HG03354 (cell line): Measurements from ENCODE around the gene PDXK.

Experiments used
- ATAC-seq: cut with Tn5 transposase; IDR thresholded peaks from one replicate; pipeline ENCODE4 v1.9.1; 2021; ENCODE audit warnings: mild to moderate bottlenecking; ENCODE audit not compliant: unreplicated experiment, poor library complexity, severe bottlenecking

Gene PDXK

GRCh38 chr21:43720539-43721166 is 1.7 kb downstream of the PDXK start:
- no peak for ATAC-seq

GRCh38 chr21:43721206-43721605 is 2.3 kb downstream of the PDXK start:
- ATAC-seq: no peak

- no peak for ATAC-seq
These were observed 3.0 kb downstream of the PDXK start for GRCh38 chr21:43721939-43722338.

DNA sequence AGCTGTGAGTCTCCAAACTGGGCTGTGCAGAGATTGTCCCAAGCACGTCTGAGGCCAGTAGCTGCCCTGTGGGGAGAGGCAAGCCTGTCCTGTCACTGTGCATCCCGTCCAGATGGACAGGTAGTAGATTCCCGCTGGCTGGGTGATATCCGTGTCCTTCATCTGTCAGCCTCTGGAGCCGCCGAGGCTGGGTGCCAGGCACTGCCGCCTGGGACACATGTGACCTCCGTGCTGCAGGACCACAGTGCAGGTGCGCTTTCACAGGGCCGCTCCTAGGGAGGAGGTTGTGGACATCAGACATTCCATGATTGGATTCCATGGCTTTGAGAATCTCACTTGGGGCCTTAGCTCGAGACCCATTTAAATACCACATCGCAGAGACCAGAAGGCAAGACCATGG is 4.7 kb downstream of the PDXK start:
- no peak for ATAC-seq

GRCh38 chr21:43726686-43727518 is 8.0 kb downstream of the PDXK start:
- ATAC-seq: no peak

DNA sequence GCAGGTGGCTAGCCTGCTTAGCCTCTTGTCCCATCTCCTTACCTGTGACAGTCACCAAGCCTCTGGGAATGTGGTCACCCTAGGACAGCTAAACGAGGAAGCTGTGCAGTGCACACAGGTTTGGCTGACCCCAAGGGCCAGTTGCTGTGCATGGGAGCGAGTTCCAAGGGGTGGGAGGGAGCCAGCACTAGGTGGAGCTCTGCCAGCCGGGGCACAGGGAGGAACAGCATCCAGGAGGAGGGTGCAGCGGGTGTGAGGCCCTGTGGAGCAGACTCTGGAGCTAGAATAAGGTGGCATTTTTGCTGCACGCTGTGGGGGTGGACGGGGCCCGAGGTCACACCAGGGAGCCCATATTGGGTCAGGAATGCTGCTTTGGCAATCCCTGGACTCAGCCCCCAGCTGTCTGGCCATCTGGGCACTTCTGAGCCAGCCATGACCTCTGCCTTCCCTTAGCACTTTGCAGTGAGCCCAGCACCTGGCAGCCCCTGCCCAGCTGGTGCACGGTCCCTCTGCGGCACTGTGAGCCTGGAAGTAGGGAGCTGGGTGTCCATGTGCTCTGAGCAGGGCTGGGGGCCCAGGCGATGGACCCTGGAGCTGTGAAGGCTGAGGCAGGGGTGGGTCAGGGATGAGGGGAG is 8.7 kb downstream of the PDXK start:
- ATAC-seq: no peak

DNA sequence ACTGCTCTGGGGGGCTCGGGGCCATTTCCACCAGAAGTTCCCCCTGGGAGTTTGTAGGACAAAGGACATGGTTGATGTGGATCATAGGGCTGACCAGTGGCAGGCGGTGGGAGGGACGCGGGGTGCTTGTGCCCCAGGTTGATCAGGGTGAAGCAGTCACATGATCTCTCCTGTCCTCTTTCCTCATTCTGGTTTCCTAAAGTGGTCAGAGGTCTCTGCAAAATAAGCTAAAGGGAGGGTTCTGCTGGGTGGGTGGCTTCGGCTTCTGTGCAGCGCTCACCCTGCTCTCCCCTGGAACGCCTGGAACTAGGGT is 9.2 kb downstream of the PDXK start:
- no peak for ATAC-seq

DNA sequence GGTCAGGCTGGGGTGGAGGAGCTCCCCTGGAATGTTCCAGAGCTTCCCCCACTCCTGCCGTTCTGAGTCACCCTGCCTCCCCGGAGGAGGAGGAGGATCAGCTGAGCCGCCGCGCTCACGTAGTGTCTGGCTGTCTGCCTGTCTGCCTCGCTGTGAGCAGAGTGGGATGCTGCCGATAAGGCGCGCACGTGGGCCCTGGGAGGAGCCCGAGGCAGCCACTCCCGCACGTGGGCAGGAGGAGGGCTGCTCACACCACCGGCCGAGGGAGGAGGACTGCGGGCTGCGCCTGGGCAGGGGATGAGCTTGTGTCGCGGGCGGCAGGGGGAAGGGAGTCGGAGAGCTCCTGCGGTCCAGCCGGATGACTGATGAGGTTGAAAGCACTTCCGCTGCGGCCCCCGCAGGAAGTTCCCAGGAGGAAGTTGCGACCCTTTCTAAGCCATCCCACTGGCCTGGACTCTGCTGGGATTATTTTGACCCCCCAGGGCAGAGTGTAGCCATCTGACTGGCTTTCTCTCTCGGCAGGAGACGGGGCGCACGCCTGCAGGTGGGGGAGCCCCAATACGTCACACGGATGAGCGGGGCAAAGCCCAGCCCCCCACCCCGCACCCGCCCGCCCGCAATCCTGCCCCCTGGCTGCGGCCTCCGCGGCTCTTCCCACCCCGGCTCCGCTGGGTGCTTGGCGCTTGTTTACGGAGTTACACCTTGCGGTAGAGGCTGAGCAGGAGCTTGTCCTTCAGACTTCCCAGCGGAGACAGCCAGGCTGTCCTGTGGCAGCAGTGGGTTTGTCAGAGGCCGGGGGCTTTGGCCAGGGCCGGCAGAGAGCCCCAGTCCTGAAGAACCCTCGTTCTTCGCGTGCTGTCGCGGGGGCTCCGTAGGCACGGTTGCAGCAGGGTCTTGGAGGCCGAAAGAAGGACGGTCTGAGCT is 9.8 kb downstream of the PDXK start:
- peak; percentile 70 for ATAC-seq

DNA sequence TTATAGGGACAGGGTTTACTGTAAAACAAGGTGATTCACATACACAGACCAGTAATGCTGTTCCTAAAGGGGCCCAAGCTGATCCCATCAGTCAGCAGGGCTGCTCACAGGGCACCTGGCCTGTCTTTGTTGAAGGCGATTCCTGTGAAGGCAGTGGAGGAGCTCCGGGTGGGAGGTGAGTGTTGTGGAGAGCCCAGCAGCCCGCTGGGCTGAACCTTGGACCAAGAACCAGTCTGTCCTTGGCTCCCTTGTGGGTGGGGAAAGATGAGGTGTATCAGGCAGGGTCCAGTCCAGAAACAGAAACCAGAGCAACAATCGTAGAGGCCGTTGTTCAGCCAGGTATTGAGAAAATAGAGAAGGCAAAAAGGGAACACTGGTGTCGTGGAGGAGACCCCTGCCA is 12.5 kb downstream of the PDXK start:
- ATAC-seq: no peak

DNA sequence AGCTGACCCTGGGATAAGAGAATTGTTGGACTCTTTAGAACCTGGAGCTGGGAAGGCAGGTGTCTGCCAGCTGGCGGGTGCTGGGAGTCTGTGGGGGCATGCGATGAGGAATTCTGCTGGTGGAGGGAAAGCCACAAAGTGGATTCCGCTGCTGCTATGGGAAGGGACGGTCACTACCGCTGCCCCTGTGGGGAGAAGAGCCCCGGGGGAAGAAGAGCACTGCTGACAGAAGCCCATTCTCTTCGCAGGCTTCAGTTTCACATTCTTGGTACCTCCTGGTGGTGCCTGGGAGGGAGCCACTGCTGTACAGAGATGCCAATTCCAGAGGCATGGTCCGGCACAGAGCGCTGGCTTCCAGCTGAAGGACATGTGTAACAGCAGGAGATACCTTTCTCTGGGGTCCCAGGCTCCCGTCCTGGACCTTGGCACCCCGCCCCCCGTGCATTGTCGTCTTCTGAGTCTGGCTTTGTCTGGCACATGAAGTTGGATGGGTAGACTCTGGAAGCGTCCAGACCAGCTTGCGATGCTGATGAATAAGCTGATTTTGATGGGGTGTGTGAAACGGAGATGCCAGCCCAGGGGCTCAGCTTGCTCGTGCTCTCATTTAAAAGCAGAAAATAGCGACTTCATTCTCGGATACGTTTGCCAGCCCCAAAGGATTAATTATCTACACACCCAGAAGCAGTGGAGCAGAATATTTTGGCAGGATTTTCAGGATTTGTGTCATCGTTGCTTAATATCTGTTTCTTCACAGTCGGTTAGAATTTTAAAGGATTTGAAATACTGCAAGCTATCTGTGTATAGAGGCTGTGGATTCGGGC is 13.2 kb downstream of the PDXK start:
- ATAC-seq: no peak

DNA sequence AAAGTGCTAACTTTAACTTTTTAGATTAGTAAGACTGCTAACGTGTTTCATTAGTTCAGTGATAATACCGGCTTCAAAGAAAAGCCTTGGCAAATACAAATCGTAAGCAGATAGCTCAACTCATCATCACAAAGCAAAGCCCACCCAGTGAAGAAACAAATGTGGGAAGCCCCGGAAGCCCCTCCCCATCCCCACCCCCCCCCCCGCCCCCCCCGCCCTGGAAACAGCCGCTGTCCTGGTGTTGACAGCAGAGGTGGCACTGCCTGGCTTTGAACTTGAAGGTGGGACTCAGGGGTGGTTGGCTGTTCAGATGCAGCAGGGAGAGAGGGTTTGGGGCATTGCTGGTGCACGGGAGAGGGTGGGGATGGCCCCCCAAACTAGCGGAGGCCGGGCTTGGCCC is 14.1 kb downstream of the PDXK start:
- no peak for ATAC-seq

DNA sequence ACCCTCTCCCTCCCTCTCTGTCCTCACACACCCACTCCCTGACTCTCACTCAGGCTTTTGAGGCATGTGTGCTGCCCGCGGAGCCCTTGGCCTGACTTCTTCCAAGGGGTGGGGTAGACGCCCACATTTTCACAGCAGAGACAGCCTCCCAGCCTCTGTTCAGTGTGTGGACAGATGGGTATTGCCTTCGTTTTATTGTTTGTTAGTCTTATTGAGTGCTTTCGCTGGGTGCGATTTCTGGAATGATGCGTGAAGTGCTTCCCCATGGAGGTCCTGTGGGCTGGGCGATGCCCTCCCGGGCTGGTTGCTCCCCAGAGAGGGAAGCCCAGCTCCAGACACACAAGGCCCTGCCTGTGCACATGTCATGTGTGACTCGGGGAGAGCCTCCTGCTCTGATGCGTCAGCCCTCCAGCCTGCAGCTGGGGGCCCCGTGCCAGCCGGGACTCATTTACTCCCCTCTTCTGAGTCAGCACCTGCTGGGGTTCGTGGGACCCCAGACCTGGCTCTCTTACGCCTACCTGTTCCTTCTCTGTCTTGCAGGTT is 14.7 kb downstream of the PDXK start:
- ATAC-seq: no peak

- ATAC-seq: no peak
These were observed 15.4 kb downstream of the PDXK start for GRCh38 chr21:43734131-43734927.

GRCh38 chr21:43734928-43735229 is 15.9 kb downstream of the PDXK start:
- ATAC-seq: no peak

DNA sequence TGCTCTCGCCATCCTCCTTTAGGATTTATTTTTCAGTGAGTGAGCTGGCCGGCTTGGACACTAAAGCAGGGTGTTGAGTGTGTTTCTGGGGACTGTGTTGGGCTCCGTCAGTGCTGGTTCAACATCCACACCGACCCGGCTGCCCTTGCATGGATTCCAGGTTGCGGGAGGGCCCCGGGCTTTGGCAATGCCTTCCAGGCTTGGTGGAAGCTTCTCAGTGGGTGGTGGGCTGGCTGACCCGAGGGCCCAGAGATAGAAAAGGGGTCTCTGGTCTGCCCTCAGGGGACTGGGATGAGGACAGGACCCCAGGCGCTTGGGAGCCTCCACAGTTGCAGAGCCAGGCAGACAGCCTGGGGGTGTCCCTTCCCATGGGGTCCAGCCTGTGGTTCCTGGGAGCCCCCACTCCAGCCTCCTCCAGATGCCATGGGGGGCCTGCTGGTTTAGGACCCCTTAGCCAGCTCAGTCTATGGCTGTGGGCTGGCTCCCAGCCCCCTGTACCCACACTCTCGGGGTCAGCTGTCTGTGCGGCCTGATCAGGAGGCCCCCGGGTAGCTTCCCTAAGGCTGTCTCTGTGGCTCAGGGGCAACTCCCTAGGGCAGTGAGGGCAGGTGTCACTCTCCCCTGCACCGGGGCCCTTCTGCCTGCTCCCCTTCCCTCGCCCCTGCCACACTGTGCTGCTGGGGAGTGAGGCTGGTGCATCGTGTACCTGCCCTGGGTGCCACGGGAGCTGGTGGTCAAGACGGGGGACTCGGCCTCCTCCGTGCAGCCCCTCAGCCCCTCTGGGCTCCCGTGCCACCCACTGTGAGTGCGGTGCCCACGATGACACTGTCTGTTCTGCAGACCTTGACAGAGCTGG is 16.5 kb downstream of the PDXK start:
- ATAC-seq: no peak

- no peak for ATAC-seq
These were observed 17.4 kb downstream of the PDXK start for GRCh38 chr21:43736224-43736883.
